Testis (tissue), 3 donors: Measurements from ENCODE around the gene PLA2G1B. TPM values are rescaled to one million over a fixed set of nuclear protein-coding genes. Genes with fewer than 3 reads are reported as not detected.

Source experiments
- DNase-seq: peaks from one replicate; pipeline ENCODE4 v3.0.0-alpha.2; 2019
- H3K27ac ChIP-seq, 2 donors: fragments of 200-600 bp; sonication (generic); one replicate each; pipeline ENCODE4 v1.5.1; 2019
- H3K27me3 ChIP-seq: fragments of 200-600 bp; sonication (generic); one replicate; pipeline ENCODE4 v1.5.1; 2019
- H3K36me3 ChIP-seq: fragments of 200-600 bp; sonication (generic); one replicate; pipeline ENCODE4 v1.5.1; 2017; ENCODE audit warnings: low read depth; ENCODE audit errors: missing control alignments
- H3K4me1 ChIP-seq: fragments of 200-600 bp; sonication (generic); one replicate; pipeline ENCODE4 v1.5.1; 2019
- H3K4me3 ChIP-seq, 2 donors: fragments of 200-600 bp; sonication (generic); one replicate each; pipeline ENCODE4 v1.5.1; 2017 to 2019
- H3K9me3 ChIP-seq: fragments of 200-600 bp; sonication (generic); one replicate; pipeline ENCODE4 v1.5.1; 2017
- POLR2A ChIP-seq: fragments of 450-650 bp; IDR thresholded peaks from one replicate; pipeline ENCODE4 v1.6.1; 2017; ENCODE audit warnings: antibody characterized with exemption, mild to moderate bottlenecking, moderate library complexity
- WGBS, 2 donors: methylation state at CpG; one replicate each; pipeline ENCODE4 v1.1.5; 2018; 5-methylcytosine and 5-hydroxymethylcytosine counted together
- intact Hi-C: fragments of 100-400 bp; cut with DNase I; formaldehyde crosslinking; loops from one replicate; pipeline ENCODE4 v1.15.1; 2023; ENCODE audit warnings: low total_unique reads
- polyA plus RNA-seq: library from polyadenylated mRNA; stranded (reverse); fragments of 350-450 nt; fragmentation: Illumina TruSeq; extraction: RNeasy Lipid Tissue Mini Kit (QIAGEN cat#74804); gene quantifications from one replicate; pipeline ENCODE4 v1.2.3, GENCODE V29; 2014; ENCODE audit warnings: low read depth, low replicate concordance; ENCODE audit not compliant: insufficient read depth
- total RNA-seq, 2 donors: library from RNA; depleted of rRNA; stranded (reverse); fragments of >200 nt; gene quantifications; one replicate each; pipeline ENCODE4 v1.2.3, GENCODE V29; 2016
- TF ChIP-seq, protein P1 (sequence below), 3 experiments: fragments of 450-650 bp in 2 of 3; fragments of 200-600 bp in 1 of 3; sonication (generic) in 1 of 3; IDR thresholded peaks; one replicate each; pipeline ENCODE4 v1.5.1; 2016 to 2019; ENCODE audit warnings: antibody characterized with exemption in 3 of 3, mild to moderate bottlenecking in 2 of 3, moderate library complexity in 1 of 3

The PLA2G1B gene
- total and polyA plus RNA-seq, 3 donors from 2014 or later: 0.94 to 3.6 TPM; not detected in 1

GRCh38 chr12:120365675-120366340, 38.2 kb upstream of the PLA2G1B start:
- no peak for TF ChIP-seq POLR2A
- TF ChIP-seq, protein P1, sequence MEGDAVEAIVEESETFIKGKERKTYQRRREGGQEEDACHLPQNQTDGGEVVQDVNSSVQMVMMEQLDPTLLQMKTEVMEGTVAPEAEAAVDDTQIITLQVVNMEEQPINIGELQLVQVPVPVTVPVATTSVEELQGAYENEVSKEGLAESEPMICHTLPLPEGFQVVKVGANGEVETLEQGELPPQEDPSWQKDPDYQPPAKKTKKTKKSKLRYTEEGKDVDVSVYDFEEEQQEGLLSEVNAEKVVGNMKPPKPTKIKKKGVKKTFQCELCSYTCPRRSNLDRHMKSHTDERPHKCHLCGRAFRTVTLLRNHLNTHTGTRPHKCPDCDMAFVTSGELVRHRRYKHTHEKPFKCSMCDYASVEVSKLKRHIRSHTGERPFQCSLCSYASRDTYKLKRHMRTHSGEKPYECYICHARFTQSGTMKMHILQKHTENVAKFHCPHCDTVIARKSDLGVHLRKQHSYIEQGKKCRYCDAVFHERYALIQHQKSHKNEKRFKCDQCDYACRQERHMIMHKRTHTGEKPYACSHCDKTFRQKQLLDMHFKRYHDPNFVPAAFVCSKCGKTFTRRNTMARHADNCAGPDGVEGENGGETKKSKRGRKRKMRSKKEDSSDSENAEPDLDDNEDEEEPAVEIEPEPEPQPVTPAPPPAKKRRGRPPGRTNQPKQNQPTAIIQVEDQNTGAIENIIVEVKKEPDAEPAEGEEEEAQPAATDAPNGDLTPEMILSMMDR (IDR thresholded peaks at IDR 0.05): no peak
- H3K27ac ChIP-seq: no peak overlapping the region
- H3K27me3 ChIP-seq: no peaks in the 10 kb centered on the region
- no peaks in the 10 kb centered on the region for H3K36me3 ChIP-seq
- H3K9me3 ChIP-seq: no peaks in the 10 kb centered on the region
- no peak overlapping the region for H3K4me3 ChIP-seq
- H3K4me1 ChIP-seq: peaks cover 16% of the 10 kb centered on the region
- DNase-seq: no peak
- intact Hi-C loops: loop anchor here (10.0 kb wide), 1 partner anchor 59 kb away; no protein-coding TSS in a partner anchor
- 63 to 80% methylated on average over 13 of the region's 13 CpGs for WGBS, 2 donors

- Histone ChIP-seq H3K9me3 (no peaks in the 10 kb centered on the region), H3K27ac (no peak overlapping the region), H3K27me3 (no peaks in the 10 kb centered on the region), H3K4me1 (peaks cover 12% of the 10 kb centered on the region), H3K4me3 (no peak overlapping the region), H3K36me3 (no peaks in the 10 kb centered on the region)
- TF ChIP-seq POLR2A: no peak
- no peak for DNase-seq
- WGBS, 2 donors: 87 to 90% methylated on average over 5 to 6 of the region's 6 CpGs
- intact Hi-C loops: loop anchor here (10.0 kb wide), 1 partner anchor 60 kb away; no protein-coding TSS in a partner anchor
These were observed 36.9 kb upstream of the PLA2G1B start for GRCh38 chr12:120364487-120364886.

DNA sequence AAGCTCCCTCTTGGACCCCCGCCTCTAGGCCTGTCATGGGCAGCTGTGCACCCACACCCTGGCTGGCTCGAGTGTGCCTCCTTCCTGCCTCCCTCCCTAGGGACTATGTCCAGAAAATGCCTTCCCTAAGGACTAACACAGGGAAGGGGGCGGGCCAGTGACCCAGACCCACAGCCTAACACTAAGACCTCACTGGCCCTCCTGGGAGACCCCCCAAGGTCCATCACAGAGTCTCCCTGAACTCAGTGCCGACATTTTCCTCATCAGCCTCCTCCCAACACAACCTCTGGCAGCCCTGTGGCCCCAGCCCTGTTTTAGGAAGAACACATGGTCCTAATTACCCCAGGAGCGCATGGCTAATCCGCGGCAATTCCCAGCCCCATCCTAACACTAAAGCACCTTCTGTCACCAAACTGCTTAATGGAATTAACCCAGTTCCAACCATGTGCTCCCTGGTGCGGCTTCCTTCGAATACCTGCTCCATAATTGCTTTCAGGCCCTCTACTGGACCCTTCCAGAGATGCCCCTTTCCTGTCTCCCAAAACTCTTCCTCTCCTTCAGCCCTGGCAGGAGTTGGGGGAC, 35.8 kb upstream of the PLA2G1B start:
- no peaks in the 10 kb centered on the region for H3K9me3 ChIP-seq
- no peak overlapping the region for H3K27ac ChIP-seq
- peaks cover 10% of the 10 kb centered on the region for H3K4me1 ChIP-seq
- 88 to 92% methylated on average over 7 to 9 of the region's 9 CpGs for WGBS, 2 donors
- no peak for TF ChIP-seq POLR2A
- TF ChIP-seq, protein P1 (IDR thresholded peaks at IDR 0.05): no peak
- DNase-seq: no peak
- intact Hi-C loops: loop anchor here (10.0 kb wide), 1 partner anchor 61 kb away; no protein-coding TSS in a partner anchor
- no peaks in the 10 kb centered on the region for H3K36me3 ChIP-seq
- H3K27me3 ChIP-seq: no peaks in the 10 kb centered on the region
- no peak overlapping the region for H3K4me3 ChIP-seq

DNA sequence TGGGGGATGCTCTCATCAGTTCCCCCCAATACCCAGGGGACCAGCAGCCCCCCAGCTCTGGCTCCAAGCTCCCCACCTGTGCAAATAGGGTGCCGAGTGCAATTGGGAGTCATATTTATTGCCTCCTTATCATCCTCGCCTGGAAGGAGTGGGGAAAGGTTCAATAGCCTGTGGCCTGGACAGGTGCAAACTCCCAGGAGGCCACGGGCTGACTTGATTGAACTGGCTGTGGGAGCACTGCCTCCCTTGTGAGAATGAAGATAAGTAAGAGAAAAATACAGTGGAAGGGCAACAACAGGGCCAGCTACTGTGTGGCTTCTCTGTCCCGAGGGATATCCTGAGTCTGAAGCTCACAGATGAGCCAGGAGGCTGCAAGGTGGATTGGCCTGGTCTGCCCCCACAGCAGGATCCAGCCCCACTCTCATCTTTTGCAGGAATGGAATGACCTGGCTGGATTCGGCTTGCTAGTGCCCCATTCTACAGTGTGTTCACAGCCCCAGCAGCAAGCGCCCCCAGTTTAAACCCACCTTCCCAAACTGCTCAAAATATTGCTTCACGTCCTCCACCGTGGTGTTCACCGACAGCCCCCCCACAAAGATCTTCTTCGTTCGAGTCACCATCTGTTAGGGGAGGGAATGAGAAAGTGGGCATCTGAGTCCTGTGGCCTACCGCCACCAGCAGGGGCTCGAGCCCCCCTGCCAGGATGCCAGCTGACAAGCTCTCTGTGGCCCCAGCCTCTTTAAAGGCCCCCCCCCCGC, 35.1 kb upstream of the PLA2G1B start:
- WGBS, 2 donors: 83 to 87% methylated on average over 14 of the region's 14 CpGs
- intact Hi-C loops: loop anchor here (10.0 kb wide), 1 partner anchor 62 kb away; no protein-coding TSS in a partner anchor
- no peak overlapping the region for H3K27ac ChIP-seq
- no peak overlapping the region for H3K4me3 ChIP-seq
- no peaks in the 10 kb centered on the region for H3K9me3 ChIP-seq
- no peak for DNase-seq
- H3K36me3 ChIP-seq: no peaks in the 10 kb centered on the region
- TF ChIP-seq, protein P1 (IDR thresholded peaks at IDR 0.05): no peak
- TF ChIP-seq POLR2A: no peak
- H3K4me1 ChIP-seq: peaks cover 10% of the 10 kb centered on the region
- H3K27me3 ChIP-seq: no peaks in the 10 kb centered on the region
